ENCODE data around the gene DPP10.

Gene DPP10

DNA sequence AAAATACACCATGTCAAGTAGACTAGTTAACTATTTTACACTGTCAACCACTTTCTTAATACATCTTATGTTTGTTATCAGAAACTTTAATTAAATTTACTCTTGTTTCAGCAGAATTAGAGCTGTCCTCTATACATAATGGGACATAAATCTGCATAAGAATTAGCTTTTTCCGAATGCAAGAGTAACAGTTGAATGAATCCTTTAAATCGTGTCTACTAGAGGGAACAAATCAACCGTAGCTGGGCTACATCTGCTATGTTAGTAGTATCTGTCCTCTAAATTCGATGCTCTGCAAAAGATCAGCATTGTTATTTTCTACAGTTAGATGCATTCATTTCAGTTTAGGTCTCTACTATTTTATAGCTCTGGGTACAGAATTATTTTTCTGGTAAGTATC is 1090.6 kb downstream of the DPP10 start:
- no peaks in the 10 kb centered on the region for H3K27me3 ChIP-seq (replicated peaks; ENCODE audit: control insufficient read depth, insufficient read depth, low read length)
- H3K4me3 ChIP-seq (ENCODE audit: low read length): no peak overlapping the region
- H3K4me1 ChIP-seq (ENCODE audit: control insufficient read depth, insufficient read depth, low read length): no peaks in the 10 kb centered on the region
- no peaks in the 10 kb centered on the region for H3K36me3 ChIP-seq (ENCODE audit: control insufficient read depth, insufficient read depth, low read length, severe bottlenecking)
- H3K9ac ChIP-seq (ENCODE audit: low read length): no peak overlapping the region
- no peak for DNase-seq (ENCODE audit: low read depth)
- no peaks in the 10 kb centered on the region for H3K9me3 ChIP-seq (ENCODE audit: control insufficient read depth, low read length)

DNA sequence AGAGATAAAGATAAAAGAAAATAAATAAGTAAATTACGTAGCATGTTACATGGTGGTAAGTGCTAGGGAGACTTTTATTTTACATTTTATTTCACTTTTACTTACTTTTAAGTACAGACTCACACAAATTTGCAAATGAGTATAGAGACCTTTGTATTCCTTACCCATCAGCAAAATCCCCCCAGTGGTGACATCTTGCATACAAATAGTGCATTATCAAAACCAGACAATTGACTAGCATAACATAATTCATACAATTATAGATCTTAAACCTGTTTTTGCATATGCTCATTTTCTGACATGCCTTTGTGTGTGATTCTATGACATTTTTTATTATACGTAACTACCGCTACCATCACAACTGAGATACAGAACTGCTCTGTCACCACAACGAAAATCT is 1099.4 kb downstream of the DPP10 start:
- no peaks in the 10 kb centered on the region for H3K9me3 ChIP-seq (ENCODE audit: control insufficient read depth, low read length)
- H3K4me1 ChIP-seq (ENCODE audit: control insufficient read depth, insufficient read depth, low read length): no peaks in the 10 kb centered on the region
- H3K36me3 ChIP-seq (ENCODE audit: control insufficient read depth, insufficient read depth, low read length, severe bottlenecking): no peaks in the 10 kb centered on the region
- no peak for DNase-seq (ENCODE audit: low read depth)
- no peak overlapping the region for H3K4me3 ChIP-seq (ENCODE audit: low read length)
- H3K9ac ChIP-seq (ENCODE audit: low read length): no peak overlapping the region
- H3K27me3 ChIP-seq (replicated peaks; ENCODE audit: control insufficient read depth, insufficient read depth, low read length): no peaks in the 10 kb centered on the region

DNA sequence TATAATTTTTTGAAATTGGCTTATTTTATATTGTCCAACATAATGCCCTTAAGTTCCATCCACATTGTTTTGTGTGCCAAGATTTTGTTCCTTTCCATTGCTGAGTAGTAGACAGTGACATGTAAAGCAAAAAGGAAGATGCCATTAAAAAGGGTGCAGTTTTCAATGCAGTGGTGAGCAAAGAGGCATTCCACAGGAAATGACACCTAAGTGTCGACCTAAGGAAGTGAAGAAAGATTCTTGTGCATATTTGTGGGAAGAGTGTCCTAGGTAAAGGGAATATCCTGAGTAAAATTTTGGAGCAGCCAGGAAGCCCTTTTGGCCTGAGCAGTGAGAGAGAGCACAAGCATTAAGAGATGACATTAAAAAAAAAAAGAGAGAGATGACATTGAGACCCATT is 1099.9 kb downstream of the DPP10 start:
- DNase-seq (ENCODE audit: low read depth): no peak
- H3K9ac ChIP-seq (ENCODE audit: low read length): no peak overlapping the region
- H3K4me3 ChIP-seq (ENCODE audit: low read length): no peak overlapping the region
- no peaks in the 10 kb centered on the region for H3K36me3 ChIP-seq (ENCODE audit: control insufficient read depth, insufficient read depth, low read length, severe bottlenecking)
- H3K9me3 ChIP-seq (ENCODE audit: control insufficient read depth, low read length): no peaks in the 10 kb centered on the region
- H3K4me1 ChIP-seq (ENCODE audit: control insufficient read depth, insufficient read depth, low read length): no peaks in the 10 kb centered on the region
- no peaks in the 10 kb centered on the region for H3K27me3 ChIP-seq (replicated peaks; ENCODE audit: control insufficient read depth, insufficient read depth, low read length)

DNA sequence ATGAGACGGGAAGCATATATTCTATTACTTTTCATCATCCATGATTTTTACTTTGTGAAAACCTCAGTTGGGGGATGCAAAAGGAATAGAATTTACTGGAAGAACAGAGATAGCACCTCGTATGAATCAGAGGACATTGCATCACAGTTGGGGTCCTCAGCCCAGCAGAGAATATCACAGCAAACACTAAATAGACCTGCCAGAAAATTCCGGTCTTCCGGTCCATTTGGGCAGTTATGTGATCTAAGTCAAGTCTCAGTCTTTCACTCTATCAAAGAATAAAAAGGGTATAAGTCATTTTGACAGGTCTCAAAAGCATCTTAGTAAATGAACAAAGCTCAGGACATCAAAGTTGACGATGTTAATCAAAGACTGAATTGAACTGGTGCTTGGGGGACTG is 1100.6 kb downstream of the DPP10 start:
- no peaks in the 10 kb centered on the region for H3K9me3 ChIP-seq (ENCODE audit: control insufficient read depth, low read length)
- H3K27me3 ChIP-seq (replicated peaks; ENCODE audit: control insufficient read depth, insufficient read depth, low read length): no peaks in the 10 kb centered on the region
- H3K4me3 ChIP-seq (ENCODE audit: low read length): no peak overlapping the region
- no peak for DNase-seq (ENCODE audit: low read depth)
- no peak overlapping the region for H3K9ac ChIP-seq (ENCODE audit: low read length)
- no peaks in the 10 kb centered on the region for H3K36me3 ChIP-seq (ENCODE audit: control insufficient read depth, insufficient read depth, low read length, severe bottlenecking)
- H3K4me1 ChIP-seq (ENCODE audit: control insufficient read depth, insufficient read depth, low read length): no peaks in the 10 kb centered on the region

DNA sequence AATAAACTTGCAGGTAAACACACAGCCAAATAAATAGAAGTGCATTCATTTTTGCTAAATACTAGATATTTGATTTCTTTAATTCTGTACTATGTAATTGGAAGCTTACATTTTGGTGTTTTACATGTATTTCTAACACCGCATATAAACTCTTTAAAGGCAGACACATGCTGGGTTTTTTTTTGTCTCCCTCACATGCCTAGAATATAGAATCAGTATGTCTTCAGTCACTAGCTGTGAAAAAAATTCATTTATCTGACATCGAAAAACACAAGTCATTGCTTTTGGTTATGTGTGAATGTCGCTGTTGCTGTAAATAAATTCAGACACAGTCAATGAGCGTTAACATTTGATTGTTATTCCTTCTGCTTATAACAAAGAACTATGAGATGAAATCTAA is 1101.0 kb downstream of the DPP10 start:
- Histone ChIP-seq H3K27me3 (replicated peaks; ENCODE audit: control insufficient read depth, insufficient read depth, low read length) (no peaks in the 10 kb centered on the region), H3K36me3 (ENCODE audit: control insufficient read depth, insufficient read depth, low read length, severe bottlenecking) (no peaks in the 10 kb centered on the region), H3K9ac (ENCODE audit: low read length) (no peak overlapping the region), H3K4me1 (ENCODE audit: control insufficient read depth, insufficient read depth, low read length) (no peaks in the 10 kb centered on the region), H3K9me3 (ENCODE audit: control insufficient read depth, low read length) (no peaks in the 10 kb centered on the region), H3K4me3 (ENCODE audit: low read length) (no peak overlapping the region)
- no peak for DNase-seq (ENCODE audit: low read depth)

DNA sequence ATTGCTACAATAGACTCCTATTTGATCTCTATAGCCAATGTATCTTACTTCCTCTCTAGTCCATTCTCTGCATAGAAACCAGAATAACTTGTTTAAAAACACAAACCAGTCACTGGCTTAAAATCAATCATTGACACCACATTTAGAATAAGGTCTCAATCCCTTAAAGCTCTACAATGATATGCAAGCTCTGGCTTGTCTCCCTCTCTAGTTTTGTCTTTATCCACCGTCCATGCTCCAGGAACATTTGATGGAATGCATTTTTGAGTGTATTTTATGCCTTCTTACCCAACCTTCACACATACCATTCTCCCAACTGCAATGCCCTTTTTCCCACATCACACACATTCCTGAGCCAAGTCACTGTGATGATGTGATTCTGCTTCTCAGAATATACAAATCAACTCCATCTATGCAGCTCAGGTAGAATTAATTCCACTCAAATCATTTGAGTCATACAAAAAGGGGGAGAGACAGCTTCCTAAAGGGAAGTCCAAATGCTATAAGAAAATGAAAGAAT is 1107.2 kb downstream of the DPP10 start:
- no peaks in the 10 kb centered on the region for H3K4me1 ChIP-seq (ENCODE audit: control insufficient read depth, insufficient read depth, low read length)
- no peak overlapping the region for H3K4me3 ChIP-seq (ENCODE audit: low read length)
- no peaks in the 10 kb centered on the region for H3K36me3 ChIP-seq (ENCODE audit: control insufficient read depth, insufficient read depth, low read length, severe bottlenecking)
- no peaks in the 10 kb centered on the region for H3K27me3 ChIP-seq (replicated peaks; ENCODE audit: control insufficient read depth, insufficient read depth, low read length)
- no peaks in the 10 kb centered on the region for H3K9me3 ChIP-seq (ENCODE audit: control insufficient read depth, low read length)
- DNase-seq (ENCODE audit: low read depth): no peak
- no peak overlapping the region for H3K9ac ChIP-seq (ENCODE audit: low read length)

DNA sequence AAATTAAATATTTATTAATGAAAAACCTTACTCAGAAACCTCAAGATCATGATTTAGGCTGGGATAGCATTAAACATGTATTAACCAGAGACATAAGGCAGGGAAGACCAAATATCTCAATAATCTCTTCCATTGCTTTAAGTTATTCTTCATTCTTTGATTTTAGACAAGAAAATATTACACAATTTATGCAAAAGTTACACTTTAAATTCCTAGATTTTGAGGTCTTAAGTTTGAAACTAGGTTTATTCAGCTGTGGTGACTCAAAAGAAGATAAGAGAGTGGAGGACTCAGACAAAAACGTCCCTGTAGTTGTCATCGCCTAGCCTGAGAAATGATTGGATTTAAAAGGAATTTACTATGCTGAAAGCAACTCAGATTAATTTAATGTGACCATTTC is 1110.3 kb downstream of the DPP10 start:
- Histone ChIP-seq H3K36me3 (ENCODE audit: control insufficient read depth, insufficient read depth, low read length, severe bottlenecking) (no peaks in the 10 kb centered on the region), H3K9me3 (ENCODE audit: control insufficient read depth, low read length) (peaks cover 4% of the 10 kb centered on the region), H3K4me3 (ENCODE audit: low read length) (no peak overlapping the region), H3K27me3 (replicated peaks; ENCODE audit: control insufficient read depth, insufficient read depth, low read length) (no peaks in the 10 kb centered on the region), H3K9ac (ENCODE audit: low read length) (no peak overlapping the region), H3K4me1 (ENCODE audit: control insufficient read depth, insufficient read depth, low read length) (no peaks in the 10 kb centered on the region)
- no peak for DNase-seq (ENCODE audit: low read depth)

DNA sequence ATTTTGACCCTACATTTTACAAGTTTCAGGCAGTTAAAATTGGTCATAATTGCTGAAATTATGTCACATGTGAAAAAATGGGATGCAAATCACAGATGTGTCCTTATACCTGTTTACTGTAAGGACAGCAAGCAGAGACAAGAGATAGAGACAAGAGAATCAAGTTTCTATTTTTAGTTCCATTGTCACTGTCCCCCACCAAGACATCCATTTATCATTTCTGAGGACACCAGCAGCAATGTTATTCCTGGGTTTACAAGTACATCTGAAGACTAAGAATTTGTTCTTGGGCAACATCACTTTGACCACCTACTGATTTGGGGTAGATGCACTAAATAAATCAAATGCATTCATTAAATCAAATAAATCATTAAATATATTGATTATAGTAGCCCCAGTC is 1111.7 kb downstream of the DPP10 start:
- no peak for DNase-seq (ENCODE audit: low read depth)
- H3K36me3 ChIP-seq (ENCODE audit: control insufficient read depth, insufficient read depth, low read length, severe bottlenecking): no peaks in the 10 kb centered on the region
- no peak overlapping the region for H3K9ac ChIP-seq (ENCODE audit: low read length)
- no peaks in the 10 kb centered on the region for H3K27me3 ChIP-seq (replicated peaks; ENCODE audit: control insufficient read depth, insufficient read depth, low read length)
- H3K4me1 ChIP-seq (ENCODE audit: control insufficient read depth, insufficient read depth, low read length): no peaks in the 10 kb centered on the region
- H3K4me3 ChIP-seq (ENCODE audit: low read length): no peak overlapping the region
- peaks cover 4% of the 10 kb centered on the region for H3K9me3 ChIP-seq (ENCODE audit: control insufficient read depth, low read length)

DNA sequence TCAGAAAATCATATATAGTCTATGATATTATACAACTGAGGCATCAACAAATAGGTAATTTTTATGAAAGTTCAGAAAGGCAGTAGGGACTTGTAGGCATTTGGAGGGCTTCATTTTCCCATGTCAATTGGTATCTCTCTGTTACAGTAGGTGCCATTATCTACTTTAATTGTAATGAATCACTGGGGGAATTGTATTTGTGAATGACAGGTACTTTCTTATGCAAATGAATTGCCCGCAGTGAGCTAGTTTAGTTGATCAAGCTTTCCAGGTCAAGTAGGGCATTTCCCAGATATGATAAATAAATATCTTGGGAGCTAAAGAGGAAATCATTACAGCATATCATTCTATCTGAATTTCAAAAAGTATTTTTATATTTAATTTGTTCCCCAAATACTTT is 1116.3 kb downstream of the DPP10 start:
- no peaks in the 10 kb centered on the region for H3K36me3 ChIP-seq (ENCODE audit: control insufficient read depth, insufficient read depth, low read length, severe bottlenecking)
- no peak for DNase-seq (ENCODE audit: low read depth)
- no peaks in the 10 kb centered on the region for H3K27me3 ChIP-seq (replicated peaks; ENCODE audit: control insufficient read depth, insufficient read depth, low read length)
- H3K9me3 ChIP-seq (ENCODE audit: control insufficient read depth, low read length): peaks cover 4% of the 10 kb centered on the region
- H3K9ac ChIP-seq (ENCODE audit: low read length): no peak overlapping the region
- H3K4me1 ChIP-seq (ENCODE audit: control insufficient read depth, insufficient read depth, low read length): no peaks in the 10 kb centered on the region
- H3K4me3 ChIP-seq (ENCODE audit: low read length): no peak overlapping the region

DNA sequence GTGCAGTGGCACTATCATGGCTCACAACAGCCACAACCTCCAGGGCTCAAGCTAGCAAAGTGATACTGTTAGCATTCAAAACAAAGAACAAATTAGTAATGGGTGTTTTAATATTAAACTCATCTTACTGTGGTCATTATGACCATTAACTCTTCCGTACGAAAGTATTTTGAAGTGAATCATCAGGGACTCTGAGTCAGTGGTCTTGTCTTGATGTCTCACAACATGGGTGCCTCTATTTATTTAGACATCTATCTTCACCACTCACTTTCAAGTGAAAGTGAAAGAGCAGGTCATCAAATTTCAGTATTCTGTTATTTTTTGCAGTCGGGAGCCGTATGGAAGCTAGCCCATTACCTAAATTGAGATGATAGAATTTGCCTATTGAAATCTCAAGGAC is 1118.2 kb downstream of the DPP10 start:
- H3K4me1 ChIP-seq (ENCODE audit: control insufficient read depth, insufficient read depth, low read length): no peaks in the 10 kb centered on the region

DNA sequence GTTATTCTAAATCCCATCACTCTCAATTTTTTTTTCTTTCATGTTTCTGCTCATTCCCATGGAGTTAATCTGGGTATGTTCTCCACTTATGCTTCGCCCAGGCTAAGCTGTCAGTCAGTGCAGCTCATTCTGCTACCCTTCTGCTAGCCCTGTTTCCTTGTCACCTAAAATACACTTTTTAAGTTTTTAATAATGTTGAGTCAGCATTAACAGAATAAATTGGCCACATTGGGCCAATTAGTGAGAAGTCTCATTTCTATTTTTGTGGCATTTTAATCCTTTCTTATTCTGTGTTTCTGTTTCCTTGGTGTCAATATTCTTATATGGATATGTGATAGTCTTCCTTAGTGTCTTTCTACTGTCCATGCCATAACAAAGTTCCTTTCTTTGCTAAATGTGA is 1126.2 kb downstream of the DPP10 start:
- H3K9ac ChIP-seq (ENCODE audit: low read length): no peak overlapping the region
- H3K4me3 ChIP-seq (ENCODE audit: low read length): no peak overlapping the region
- H3K4me1 ChIP-seq (ENCODE audit: control insufficient read depth, insufficient read depth, low read length): no peaks in the 10 kb centered on the region
- no peaks in the 10 kb centered on the region for H3K9me3 ChIP-seq (ENCODE audit: control insufficient read depth, low read length)
- no peaks in the 10 kb centered on the region for H3K36me3 ChIP-seq (ENCODE audit: control insufficient read depth, insufficient read depth, low read length, severe bottlenecking)
- no peaks in the 10 kb centered on the region for H3K27me3 ChIP-seq (replicated peaks; ENCODE audit: control insufficient read depth, insufficient read depth, low read length)
- no peak for DNase-seq (ENCODE audit: low read depth)

More for the DNA sequence above, 1118.2 kb downstream of the DPP10 start:
- peaks cover 4% of the 10 kb centered on the region for H3K9me3 ChIP-seq (ENCODE audit: control insufficient read depth, low read length)
- no peak for DNase-seq (ENCODE audit: low read depth)
- no peak overlapping the region for H3K9ac ChIP-seq (ENCODE audit: low read length)
- H3K36me3 ChIP-seq (ENCODE audit: control insufficient read depth, insufficient read depth, low read length, severe bottlenecking): no peaks in the 10 kb centered on the region
- H3K27me3 ChIP-seq (replicated peaks; ENCODE audit: control insufficient read depth, insufficient read depth, low read length): no peaks in the 10 kb centered on the region
- H3K4me3 ChIP-seq (ENCODE audit: low read length): no peak overlapping the region

DNA sequence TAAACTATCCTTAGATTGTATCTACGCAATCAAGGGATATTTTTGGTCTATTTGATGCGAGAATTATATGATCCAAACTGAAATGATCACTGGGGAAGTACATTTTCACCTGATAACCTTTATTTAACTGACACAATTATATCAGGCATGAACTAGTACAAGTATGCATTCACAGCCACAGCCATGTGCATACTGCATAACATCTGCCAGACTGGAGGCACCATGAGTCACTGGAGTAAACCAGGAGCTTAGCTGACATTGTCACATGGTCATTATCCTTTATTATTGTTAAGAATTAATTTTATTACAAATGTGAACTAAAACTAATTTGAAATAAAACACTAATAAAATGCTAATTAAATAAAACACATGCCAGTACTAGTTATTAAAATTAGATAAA is 1127.1 kb downstream of the DPP10 start:
- Histone ChIP-seq H3K27me3 (replicated peaks; ENCODE audit: control insufficient read depth, insufficient read depth, low read length) (no peaks in the 10 kb centered on the region), H3K4me3 (ENCODE audit: low read length) (no peak overlapping the region), H3K9me3 (ENCODE audit: control insufficient read depth, low read length) (no peaks in the 10 kb centered on the region), H3K4me1 (ENCODE audit: control insufficient read depth, insufficient read depth, low read length) (no peaks in the 10 kb centered on the region), H3K9ac (ENCODE audit: low read length) (no peak overlapping the region), H3K36me3 (ENCODE audit: control insufficient read depth, insufficient read depth, low read length, severe bottlenecking) (no peaks in the 10 kb centered on the region)
- DNase-seq (ENCODE audit: low read depth): no peak
